ENCODE results near the gene ATP1A1. TPM values are rescaled to one million over a fixed set of nuclear protein-coding genes. Genes with fewer than 3 reads are reported as not detected.

The ATP1A1 gene
- total RNA-seq, 2 donors from 2014 or later, result 718 to 936 TPM

GRCh38 chr1:116411784-116412479 lies 38.9 kb downstream of the ATP1A1 start:
- no peak overlapping the region for H3K9ac ChIP-seq (ENCODE audit: low read depth in 2 of 2, low read length in 2 of 2)
- TF ChIP-seq CTCF (IDR thresholded peaks at IDR 0.05), result no peak
- H3K4me1 ChIP-seq, result no peaks in the 10 kb centered on the region
- no peak overlapping the region for H3K27ac ChIP-seq
- no peaks in the 10 kb centered on the region for H3K9me3 ChIP-seq
- DNase-seq, result no peak
- no peaks in the 10 kb centered on the region for H3K36me3 ChIP-seq
- intact Hi-C loops (cut with DNase I), result no loop called here
- no peak overlapping the region for H3K4me3 ChIP-seq
- H3K27me3 ChIP-seq, result no peaks in the 10 kb centered on the region

- Histone ChIP-seq H3K4me3 (no peak overlapping the region), H3K9ac (ENCODE audit: low read depth in 2 of 2, low read length in 2 of 2) (no peak overlapping the region), H3K4me1 (peaks cover 3% of the 10 kb centered on the region), H3K27me3 (no peaks in the 10 kb centered on the region), H3K36me3 (no peaks in the 10 kb centered on the region), H3K9me3 (no peaks in the 10 kb centered on the region), H3K27ac (no peak overlapping the region)
- intact Hi-C loops (cut with DNase I), result no loop called here
- DNase-seq, result no peak
- no peak for TF ChIP-seq CTCF (IDR thresholded peaks at IDR 0.05)
These were observed 39.4 kb downstream of the ATP1A1 start for GRCh38 chr1:116412480-116412798.

GRCh38 chr1:116412898-116413297 lies 39.9 kb downstream of the ATP1A1 start:
- Histone ChIP-seq H3K36me3 (no peaks in the 10 kb centered on the region), H3K4me3 (no peak overlapping the region), H3K9ac (ENCODE audit: low read depth in 2 of 2, low read length in 2 of 2) (no peak overlapping the region), H3K9me3 (no peaks in the 10 kb centered on the region), H3K27ac (no peak overlapping the region), H3K4me1 (peaks cover 8% of the 10 kb centered on the region), H3K27me3 (no peaks in the 10 kb centered on the region)
- no peak for TF ChIP-seq CTCF (IDR thresholded peaks at IDR 0.05)
- intact Hi-C loops (cut with DNase I), result no loop called here
- DNase-seq, result no peak

- Histone ChIP-seq H3K27ac (no peak overlapping the region), H3K4me3 (no peak overlapping the region), H3K4me1 (peaks cover 9% of the 10 kb centered on the region), H3K9ac (ENCODE audit: low read depth in 2 of 2, low read length in 2 of 2) (no peak overlapping the region), H3K27me3 (no peaks in the 10 kb centered on the region), H3K9me3 (no peaks in the 10 kb centered on the region), H3K36me3 (no peaks in the 10 kb centered on the region)
- no peak for TF ChIP-seq CTCF (IDR thresholded peaks at IDR 0.05)
- no peak for DNase-seq
- intact Hi-C loops (cut with DNase I), result no loop called here
These were observed 40.4 kb downstream of the ATP1A1 start for GRCh38 chr1:116413414-116413813.

GRCh38 chr1:116414364-116414763 lies 41.3 kb downstream of the ATP1A1 start:
- no peaks in the 10 kb centered on the region for H3K9me3 ChIP-seq
- intact Hi-C loops (cut with DNase I), result no loop called here
- H3K4me3 ChIP-seq, result no peak overlapping the region
- TF ChIP-seq CTCF (IDR thresholded peaks at IDR 0.05), result no peak
- no peaks in the 10 kb centered on the region for H3K36me3 ChIP-seq
- peaks cover 9% of the 10 kb centered on the region for H3K4me1 ChIP-seq
- DNase-seq, result no peak
- H3K9ac ChIP-seq (ENCODE audit: low read depth in 2 of 2, low read length in 2 of 2), result no peak overlapping the region
- H3K27ac ChIP-seq, result no peak overlapping the region
- H3K27me3 ChIP-seq, result no peaks in the 10 kb centered on the region
